NT2/D1 (cell line): Measurements from ENCODE around the gene RBM28.

ENCODE experiments used
- SUZ12 ChIP-seq: IDR thresholded peaks from 2 replicates; pipeline ENCODE4 v1.6.1; 2011; ENCODE audit not compliant: insufficient read length, insufficient read depth; ENCODE audit errors: extremely low read depth
- YY1 ChIP-seq: IDR thresholded peaks from 2 replicates; pipeline ENCODE4 v1.6.1; 2011; ENCODE audit not compliant: insufficient read length, insufficient read depth
- ZNF274 ChIP-seq: IDR thresholded peaks from 2 replicates; pipeline ENCODE4 v1.6.1; 2011; ENCODE audit warnings: mild to moderate bottlenecking, low read depth, low read length

GRCh38 chr7:128251337-128251736 lies 92.4 kb downstream of the RBM28 start:
- TF ChIP-seq SUZ12, result no peak
- no peak for TF ChIP-seq YY1
- no peak for TF ChIP-seq ZNF274
